ENCODE data around the gene POLR1A.

Gene POLR1A

DNA sequence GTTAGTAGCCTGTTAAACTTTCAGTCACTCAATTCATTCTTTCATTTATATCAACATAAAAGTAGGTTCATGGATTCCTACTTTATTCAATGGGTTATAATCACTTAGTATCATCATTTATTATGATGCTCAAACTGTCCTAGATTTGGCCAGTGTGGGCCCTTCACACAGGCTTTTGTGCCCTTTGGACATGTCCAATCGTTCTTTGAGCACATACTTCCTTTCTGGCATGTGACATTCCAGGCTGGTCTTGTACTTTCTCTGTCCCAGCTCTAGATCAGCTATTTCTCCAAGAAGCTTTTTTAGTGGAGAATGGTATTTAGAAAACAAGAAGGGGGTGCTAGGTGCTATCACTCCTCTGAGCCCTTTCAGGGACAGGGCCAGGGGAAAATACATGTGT is 11.5 kb downstream of the POLR1A start:
- no peak for DNase-seq

DNA sequence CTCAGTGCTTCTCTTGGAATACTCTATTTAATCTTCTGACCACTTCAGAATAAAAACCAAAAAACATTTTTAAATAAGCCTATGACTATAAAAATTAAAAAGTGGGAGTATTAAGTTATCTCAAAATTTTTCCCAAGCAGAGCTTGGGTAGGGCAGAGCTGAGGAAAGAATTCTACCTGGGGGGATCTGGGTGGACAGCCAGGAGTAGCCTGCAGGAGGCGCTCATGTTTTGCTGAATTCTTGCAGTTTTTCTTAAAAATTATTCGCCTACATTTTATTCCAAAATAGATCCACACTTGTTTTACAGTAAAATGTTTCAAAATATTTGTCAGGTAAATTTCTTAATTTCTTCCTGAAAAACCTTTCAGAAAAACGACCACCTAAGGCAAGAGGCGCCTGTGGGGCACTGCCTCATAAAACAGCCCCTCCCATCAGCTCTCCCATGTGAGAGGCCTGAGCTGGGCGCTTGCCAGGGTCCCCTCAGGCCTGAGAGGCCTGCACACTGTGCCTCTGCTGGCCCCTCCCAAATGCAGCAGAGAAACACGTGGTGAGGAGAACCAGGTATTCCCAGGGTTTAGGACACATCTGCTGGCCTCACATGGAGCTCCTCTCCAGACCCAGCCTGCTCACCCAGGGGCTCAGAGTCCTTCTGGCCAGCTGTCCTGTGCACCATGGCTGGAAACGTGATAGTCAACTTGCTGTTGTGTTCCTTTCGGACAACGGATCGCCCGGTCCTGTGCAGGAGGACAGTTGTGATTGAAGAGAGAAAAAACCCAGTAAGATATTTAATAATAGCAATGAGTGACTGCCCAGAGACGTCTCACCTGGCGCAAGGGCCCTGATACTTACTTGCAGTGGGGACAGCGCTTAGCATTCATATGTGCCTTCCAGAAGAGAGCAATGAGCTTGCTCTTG is 17.5 kb downstream of the POLR1A start:
- no peak for DNase-seq

DNA sequence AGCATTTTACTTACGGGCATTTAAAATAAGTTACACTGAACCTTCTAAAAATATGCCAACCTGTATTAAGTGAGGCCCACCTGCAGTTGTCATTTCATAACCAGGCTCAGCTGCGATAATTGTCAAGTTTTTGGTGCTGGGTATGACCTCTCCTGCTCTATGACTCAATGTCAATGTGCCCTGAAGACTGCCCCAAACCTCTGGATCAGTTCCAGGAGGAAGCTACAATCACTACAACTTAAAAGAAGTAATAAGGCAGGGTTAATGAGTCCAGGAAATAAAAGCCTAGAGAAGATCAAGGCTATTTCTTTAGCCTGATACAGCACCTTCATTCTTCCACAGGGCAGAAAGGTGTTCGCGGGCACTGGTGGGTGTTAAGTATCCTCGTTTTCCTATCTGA is 22.9 kb downstream of the POLR1A start:
- DNase-seq = no peak

DNA sequence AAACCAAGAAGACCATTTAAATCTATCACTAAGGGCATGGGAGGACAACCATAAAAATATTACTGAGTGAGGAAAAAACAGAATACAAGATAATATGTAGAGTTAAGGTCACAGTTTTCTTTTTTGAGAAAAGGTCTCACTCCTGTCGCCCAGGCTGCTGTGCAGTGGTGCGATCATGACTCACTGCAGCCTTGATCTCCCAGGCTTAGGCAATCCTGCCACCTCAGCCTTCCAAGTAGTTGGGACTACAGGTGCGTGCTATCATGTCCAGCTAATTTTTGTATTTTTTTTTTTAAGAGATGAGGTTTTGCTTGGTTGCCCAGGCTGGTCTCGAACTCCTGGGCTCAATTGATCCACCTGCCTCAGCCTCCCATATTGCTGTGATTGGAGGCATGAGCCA is 24.0 kb downstream of the POLR1A start:
- DNase-seq = no peak

DNA sequence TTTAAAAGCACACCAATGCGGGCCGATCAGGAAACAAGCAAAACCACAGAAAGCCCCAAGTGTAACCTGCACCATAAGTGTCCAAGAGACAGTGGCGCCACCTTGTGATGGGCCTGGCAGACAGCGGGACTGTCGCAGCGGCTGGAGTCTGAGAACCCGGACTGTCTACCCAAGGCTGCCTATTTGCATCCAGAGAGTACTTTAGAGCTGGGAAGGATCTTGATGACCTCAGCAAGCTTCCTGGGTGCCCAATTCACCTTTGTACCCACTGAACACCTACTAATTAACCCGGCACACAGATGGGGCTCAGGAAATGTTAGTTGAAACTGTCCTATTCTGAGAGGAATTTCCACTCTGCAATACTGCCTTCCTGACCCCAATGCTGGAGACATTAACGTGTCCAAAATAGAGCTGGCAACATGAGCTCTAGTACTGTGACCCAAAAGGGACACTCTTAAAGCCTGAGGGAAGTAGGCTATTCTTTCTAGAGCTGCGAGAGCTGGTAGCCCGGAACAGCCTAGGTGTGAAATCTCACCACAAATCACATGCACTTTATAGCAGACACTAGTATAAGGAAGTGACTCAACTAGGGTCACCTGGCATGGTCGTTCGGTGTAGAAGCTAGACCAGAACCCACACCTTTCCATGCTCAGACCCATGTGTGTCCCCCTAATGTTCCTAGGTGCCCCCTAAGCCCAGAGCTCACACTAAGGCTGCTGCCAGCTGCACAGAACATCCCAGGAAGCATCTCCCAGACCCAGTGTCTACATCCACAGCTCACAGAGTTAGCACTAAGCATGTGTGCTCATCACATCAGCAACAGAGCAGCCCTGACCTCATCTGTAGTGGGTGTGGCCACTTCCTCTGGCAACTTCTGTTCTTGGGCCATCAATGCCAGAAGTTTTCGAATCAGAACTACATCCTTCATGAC is 25.4 kb downstream of the POLR1A start:
- DNase-seq = peak; percentile 88

DNA sequence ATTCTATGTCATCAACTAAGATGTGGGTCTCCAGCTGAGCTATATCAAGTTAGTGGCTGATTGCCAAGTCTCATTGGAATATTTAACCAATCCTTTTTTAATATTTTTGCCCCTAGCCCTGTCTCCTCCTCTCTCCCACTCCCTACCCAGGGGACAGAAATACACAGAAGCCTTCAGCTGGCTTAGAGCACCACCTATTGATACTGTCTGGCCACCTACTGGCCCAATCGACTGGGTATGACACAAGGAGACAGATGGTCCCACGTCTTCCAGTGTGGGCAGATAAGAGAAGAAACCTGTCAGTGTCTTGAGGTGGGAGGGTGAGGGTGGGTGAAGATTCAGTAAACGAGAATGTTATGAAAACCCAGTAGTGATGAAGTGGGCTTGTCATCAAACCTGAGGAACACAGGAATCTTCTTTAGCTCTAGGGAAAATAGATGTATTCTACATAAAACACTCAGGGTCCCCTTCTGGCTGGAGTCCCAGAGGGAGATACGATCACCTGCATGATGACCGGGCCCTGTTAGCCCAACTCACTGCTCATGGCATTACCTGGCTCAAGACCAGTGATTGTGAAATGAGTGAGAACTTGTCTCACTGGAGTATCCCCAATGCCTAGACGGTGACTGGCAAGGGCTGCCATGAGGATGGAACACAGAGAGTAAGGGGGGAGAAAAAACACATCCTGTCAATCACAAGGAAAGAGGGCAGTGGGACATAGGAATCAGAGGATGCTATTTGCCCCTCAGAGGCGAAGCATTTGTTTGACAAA is 26.7 kb downstream of the POLR1A start:
- DNase-seq = peak; percentile 51

DNA sequence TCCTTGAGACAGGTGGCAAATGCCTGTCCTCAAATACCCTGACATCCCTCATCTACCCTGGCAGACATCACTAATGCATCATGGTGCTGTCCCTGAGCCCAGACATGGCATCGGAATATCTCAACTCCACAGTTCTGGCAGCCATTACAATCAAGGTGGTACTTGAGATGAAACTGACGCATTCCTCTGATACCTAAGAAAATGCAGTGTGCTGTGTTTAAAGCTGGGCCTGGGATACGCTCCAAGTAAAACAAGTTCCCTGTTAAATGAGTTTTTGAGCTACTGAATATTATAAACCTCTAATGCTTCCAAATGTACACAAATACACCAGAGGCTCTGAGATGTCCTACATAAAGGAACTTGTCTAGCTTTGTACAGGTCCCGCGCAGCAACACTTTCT is 29.8 kb downstream of the POLR1A start:
- DNase-seq = no peak

DNA sequence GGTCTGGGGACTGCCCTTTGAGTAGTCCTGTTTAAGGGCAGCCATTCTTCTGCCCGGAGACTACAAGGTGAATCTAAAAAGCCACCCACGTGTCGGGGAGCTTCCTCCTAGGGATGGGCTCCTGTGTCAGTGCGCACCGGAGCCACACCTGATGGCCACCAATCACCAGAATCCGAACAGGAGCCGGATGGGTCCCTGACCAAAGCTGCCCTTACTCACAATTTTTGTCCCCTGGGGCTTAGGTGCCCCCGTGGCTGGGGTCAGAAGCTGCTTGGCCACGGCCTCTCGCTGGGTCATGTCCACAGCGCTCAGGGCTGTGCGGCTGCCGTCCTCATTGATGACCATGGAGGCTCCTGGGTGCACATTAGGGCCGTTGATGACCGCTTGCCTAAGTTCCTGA is 30.9 kb downstream of the POLR1A start:
- DNase-seq = no peak

DNA sequence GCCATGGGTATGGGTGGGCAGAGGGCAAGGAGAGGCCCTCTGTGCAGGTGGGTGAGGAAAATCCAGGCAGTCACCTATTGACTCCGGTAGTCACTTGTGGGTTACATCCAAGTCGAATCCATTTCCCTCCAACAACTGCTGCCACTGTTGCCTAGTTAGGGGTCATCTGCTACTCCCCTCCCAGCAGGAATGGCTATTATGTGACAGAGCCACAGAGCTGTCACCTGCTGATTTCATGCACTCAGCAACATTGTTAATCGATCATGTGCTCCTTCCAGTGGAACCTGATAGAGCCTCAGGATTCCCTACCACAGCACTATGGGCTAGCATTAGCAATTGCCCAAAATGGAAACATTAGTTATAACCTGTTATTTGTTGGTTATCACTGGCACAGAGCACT is 31.4 kb downstream of the POLR1A start:
- no peak for DNase-seq

DNA sequence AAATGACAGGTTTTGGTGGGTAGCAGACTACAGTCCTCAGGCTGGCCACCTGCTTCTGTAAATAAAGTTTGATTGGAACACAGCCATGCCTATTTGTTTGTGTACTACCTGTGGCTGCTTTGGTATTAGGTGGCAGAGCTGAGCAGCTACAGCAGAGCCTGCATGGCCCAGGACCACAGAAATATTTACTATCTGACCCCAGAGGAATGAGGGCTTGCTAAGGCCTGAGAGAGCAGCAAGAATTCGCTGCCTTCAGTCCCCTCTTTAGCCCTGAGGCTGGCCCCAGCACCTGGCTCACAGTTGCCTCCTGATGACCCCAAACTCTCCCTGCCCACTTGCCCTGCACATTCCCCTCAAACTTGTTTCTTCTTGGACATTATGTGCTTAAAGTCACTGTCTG is 32.5 kb downstream of the POLR1A start:
- DNase-seq = no peak

DNA sequence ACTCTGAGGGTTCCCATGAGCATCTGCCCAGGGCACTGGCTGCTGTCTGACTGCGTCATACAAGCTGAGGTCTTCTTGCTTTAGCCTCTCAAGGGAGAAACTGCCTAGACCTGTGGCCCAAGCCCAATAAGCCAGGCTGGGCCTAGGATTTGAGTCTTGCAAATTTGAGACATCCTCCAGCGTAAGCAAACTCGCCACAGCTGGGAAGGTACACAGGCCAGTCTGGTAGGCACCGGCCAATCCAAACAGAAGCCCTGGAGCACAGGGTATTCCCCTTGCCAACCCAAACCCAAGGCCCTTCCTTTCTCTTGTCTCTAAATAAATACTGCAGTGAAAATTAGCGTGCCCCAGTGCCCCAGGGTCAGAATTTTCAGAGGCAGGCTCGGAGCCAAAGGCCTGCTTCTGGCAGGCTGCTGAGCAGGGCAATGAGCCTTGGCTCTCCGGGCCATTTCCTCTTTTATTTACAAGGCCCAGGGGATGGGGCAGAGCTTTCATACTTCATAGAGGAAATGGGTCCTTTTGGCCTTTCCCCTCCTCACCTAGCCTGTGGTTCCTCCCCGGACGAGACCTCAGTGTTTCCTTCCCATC is 33.3 kb downstream of the POLR1A start:
- DNase-seq = peak; percentile 17

DNA sequence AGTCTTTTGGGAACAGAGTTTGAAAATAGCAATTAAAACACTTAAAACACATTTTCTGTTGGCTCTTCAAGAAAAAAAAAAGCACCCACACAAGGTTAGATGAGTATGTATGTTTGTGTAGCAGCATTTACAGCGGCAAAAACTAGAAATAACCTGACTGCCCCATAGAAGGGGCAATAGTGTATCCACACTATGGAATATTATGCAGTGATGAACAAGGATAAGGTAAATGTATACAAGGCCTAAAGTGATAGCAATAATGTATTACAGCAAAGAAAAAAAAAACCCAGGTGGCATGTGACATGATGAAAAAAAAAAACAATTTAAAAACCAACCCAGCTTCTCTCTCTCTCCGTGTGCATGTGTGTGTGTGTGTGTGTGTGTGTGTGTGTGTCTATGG is 34.8 kb downstream of the POLR1A start:
- no peak for DNase-seq

DNA sequence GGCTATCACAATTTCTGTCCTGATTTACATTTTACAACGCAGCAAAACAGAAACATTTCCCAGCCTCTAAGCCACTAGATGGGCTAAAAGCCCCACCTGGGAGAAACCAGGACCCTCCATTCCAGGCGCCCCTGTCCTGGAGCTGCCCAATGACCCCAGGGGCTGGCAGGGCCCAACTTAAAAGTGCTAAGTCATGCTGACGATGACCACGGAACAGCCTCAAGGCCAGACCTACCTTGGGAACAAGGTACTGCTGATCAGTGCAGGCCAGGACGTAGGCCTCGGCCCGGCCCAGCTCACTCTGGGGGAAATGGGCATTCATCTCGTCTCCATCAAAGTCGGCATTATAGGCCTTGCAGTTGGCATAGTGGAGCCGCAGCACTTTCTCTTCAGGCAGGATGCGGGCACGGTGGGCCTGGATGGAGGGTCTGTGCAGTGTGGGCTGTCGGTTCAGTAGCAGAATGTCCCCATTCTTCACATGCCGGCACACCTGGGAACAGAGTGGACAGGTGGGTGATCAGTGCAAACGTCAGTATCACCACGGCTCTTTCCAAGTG is 35.8 kb downstream of the POLR1A start:
- DNase-seq = no peak

DNA sequence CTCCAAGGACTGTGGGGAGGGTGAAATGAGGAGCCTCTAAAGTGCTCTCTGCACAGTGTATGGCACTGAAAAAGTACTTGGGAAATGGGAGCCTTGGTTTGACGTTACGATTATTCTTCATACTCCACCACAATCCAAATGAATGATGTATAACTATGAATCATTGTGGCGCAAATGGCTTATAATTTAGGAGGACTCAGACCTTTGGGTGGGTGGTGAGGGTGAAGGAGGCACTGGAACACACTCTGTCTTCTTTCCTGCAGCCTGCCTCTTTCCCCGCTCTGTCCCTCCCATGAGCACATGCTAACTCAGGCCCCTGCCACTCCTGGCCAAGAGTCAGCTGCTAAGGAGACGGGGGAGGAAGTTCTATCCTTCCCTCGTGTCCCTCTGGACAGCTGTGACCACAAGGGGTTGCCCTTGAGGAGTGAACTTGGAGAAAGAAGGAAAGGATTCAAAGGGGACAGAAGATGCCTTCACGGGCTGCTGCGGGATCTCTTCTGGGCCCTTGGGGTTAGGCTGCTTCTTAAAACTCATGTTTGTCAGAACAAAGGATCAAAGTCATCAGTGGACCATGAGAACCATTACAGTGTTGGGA is 36.5 kb downstream of the POLR1A start:
- DNase-seq = no peak

DNA sequence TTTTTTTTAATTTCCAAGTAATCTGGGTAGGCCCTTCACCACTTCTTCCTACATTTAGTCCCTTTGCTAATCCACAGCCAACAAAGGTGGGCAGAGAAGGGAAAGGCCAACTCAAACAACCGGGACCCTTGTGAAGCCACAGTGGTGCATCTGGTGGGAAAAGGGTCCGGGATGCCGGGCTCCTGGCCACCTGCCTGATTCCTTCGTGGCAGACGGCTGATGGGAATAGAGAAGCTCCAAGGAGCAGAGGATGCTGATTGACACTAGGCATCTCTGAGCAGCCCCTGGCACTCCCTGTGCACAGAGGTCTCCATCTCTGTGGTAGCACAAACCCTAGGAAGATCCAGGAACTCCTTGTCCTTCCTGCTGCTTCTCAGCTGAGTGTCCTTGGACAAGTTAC is 37.0 kb downstream of the POLR1A start:
- no peak for DNase-seq

DNA sequence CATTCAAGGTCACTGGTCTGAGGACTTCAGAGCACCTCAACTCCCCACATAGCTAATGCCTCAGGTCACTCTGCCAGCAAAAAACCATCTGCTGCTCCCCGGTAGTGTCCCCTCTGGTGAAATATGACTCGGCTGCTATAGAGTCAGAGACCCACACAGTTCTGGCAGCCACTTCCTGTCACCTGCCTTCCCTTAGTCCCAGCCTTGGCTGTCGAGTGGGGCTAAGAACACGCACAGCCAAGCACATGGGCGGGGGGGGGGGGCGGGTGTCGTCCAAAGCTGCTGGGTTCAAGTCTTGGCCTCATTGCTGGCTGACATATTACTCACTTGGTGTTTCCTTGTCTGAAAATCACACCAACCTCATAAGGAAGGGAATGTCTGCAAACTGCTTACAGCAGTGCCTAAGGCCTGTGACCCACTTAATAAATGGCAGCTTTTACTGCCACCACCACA is 37.5 kb downstream of the POLR1A start:
- peak; percentile 38 for DNase-seq

DNA sequence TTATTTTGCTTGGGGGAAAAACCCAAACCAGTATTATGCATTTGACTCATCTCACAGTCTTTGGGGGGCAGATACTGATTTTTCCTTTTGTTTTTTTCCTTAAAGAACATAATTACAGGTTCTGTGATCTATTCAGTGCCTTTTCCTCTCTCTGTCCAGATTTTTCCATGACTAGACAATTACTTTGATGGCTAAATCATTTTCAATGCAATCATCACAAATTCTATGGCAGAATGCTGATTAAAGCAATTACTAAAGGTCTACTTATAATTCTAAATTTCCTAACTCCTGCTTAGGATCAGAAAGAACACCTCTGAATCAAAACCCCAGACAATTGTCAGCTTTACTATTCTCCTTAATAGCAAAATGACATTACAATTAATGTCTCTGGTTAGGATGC is 38.8 kb downstream of the POLR1A start:
- no peak for DNase-seq

DNA sequence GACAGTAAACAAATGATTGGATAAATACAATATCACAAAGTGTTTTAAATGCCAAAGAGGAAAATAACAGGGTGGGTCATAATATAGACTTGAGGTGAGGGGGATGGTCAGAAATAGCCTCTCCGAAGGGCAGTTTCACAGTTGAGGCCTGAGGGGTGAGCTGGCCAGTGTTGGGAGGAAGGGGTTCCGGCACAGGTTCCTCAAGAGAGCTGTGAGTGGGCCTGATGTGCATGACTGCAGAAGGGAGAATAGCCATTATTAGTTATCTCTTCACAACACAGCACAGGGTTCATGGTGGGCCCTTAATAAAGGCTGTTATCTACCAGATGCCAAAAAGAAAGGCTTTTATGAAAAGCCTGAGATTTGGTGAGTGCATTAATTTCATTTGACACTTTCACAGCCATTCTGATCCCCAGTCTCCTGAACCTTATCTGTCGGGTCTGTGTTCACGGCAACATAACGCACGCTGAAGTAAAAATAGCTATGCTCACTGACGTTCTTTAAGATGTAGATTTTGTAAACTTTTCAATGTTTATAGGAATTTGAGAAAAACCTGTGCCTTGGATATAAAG is 39.6 kb downstream of the POLR1A start:
- peak; percentile 22 for DNase-seq

DNA sequence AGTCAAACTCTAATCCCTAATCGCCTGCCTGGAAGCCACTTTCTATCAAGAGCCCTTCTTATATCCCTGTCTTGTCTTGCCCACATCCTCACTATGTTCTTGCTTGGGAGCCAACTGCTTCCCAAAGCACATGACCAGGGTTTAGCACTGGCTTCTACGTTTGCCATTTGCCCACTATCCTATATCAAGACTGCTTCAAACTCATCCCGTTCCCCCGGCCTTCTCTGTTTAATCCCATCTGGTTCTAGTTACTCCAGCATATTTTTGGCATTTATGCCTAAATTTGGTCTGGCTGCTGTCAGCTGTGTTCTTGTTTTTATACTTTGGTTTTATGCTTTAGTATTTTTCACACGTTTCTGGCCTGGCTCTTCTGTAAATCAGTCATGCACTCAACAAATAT is 40.2 kb downstream of the POLR1A start:
- no peak for DNase-seq

DNA sequence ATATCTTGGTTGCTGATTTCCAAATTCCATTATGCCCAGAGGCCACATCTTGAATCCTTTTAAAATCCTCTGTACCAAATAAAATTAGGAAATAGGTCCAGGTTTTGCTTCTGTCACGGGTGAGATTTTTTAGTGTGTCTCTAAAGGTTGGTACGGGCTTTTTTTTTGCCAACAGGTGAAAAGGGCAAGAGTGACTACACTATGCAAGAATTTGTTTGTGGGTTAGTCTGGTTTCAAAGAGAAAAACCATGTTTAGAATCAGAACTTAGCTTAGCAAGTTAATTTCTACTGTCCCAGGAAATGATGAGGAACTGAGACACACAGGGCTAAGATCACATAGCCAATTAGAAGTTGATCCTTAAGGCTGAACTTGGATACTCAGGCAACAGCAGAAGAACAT is 41.7 kb downstream of the POLR1A start:
- DNase-seq = no peak

DNA sequence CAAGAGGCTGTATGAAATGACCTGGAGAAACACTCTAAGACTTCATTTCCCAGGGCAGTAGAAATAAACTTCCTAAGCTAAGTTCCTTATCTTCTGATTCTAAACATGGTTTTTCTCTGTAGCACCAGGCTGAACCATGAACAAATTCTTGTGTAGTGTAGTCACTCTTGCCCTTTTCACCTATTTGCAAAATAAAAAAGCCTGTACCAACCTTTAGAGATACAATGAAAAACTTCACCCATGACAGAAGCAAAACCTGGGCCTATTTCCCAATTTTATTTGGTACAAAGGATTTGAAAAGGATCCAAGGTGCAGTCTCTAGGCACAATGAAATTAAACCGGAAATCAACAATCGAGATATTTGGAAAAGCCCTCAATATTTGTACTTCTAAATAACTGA is 43.6 kb downstream of the POLR1A start:
- no peak for DNase-seq

All from hematopoietic multipotent progenitor cell treated with erythropoietin and hydrocortisone succinate and interleukin-3 and kit ligand, for 4 days (in vitro differentiated cells).